Left ventricle myocardium inferior (tissue), 1 donor: ENCODE results near the gene ATPAF1. TPM values are rescaled to one million over a fixed set of nuclear protein-coding genes. Genes with fewer than 3 reads are reported as not detected.
A peak's percentile ranks its signal among the peaks of the same experiment; 100 is the strongest.

Experiments
- DNase-seq: peaks from one replicate; pipeline ENCODE4 v3.0.0-alpha.2; 2020
- H3K27ac ChIP-seq: fragments of 200-600 bp; replicated peaks from 2 replicates; pipeline ENCODE4 v1.8.0; 2021
- H3K27me3 ChIP-seq: fragments of 200-600 bp; 2 replicates; pipeline ENCODE4 v1.8.0; 2021; ENCODE audit warnings: low read depth
- H3K36me3 ChIP-seq: fragments of 200-600 bp; 2 replicates; pipeline ENCODE4 v1.8.0; 2021
- H3K4me1 ChIP-seq: fragments of 200-600 bp; 2 replicates; pipeline ENCODE4 v1.8.0; 2021
- H3K4me3 ChIP-seq: fragments of 200-600 bp; 2 replicates; pipeline ENCODE4 v1.8.0; 2021; ENCODE audit warnings: mild to moderate bottlenecking, moderate library complexity
- H3K9me3 ChIP-seq: fragments of 200-600 bp; replicated peaks from 2 replicates; pipeline ENCODE4 v1.8.0; 2021
- intact Hi-C: fragments of 100-400 bp; cut with micrococcal nuclease; formaldehyde crosslinking; loops from one replicate; pipeline ENCODE4 v1.11.0; 2022
- long read RNA-seq: library from polyadenylated mRNA; unstranded; transcript quantifications from one replicate; pipeline ENCODE4 v2.0.0, GENCODE V29; 2021
- total RNA-seq: library from RNA; stranded (reverse); fragmentation: NEBNext Ultra II Directional; extraction: Animal tissue kit (Norgen Biotek cat#: 25700); gene quantifications from one replicate; pipeline ENCODE4 v1.2.1, GENCODE V29; 2021
- TF ChIP-seq, protein P1 (sequence below): fragments of 200-600 bp; IDR thresholded peaks from 2 replicates; pipeline ENCODE4 v1.8.0; 2021; ENCODE audit warnings: antibody characterized with exemption, mild to moderate bottlenecking, borderline replicate concordance
- donor health status: DM: no; HTN: yes; CAD: no; lungs with severe emphysema.

Gene ATPAF1, protein sequence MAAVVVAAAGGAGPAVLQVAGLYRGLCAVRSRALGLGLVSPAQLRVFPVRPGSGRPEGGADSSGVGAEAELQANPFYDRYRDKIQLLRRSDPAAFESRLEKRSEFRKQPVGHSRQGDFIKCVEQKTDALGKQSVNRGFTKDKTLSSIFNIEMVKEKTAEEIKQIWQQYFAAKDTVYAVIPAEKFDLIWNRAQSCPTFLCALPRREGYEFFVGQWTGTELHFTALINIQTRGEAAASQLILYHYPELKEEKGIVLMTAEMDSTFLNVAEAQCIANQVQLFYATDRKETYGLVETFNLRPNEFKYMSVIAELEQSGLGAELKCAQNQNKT
- 235 TPM for total RNA-seq
- long read RNA-seq, full-length matches to known transcripts: 856 of 922 reads
- long read RNA-seq, partial matches to known transcripts: 8 of 922 reads
- long read RNA-seq, other reads (novel, unspliced or antisense): 58 of 922 reads

DNA sequence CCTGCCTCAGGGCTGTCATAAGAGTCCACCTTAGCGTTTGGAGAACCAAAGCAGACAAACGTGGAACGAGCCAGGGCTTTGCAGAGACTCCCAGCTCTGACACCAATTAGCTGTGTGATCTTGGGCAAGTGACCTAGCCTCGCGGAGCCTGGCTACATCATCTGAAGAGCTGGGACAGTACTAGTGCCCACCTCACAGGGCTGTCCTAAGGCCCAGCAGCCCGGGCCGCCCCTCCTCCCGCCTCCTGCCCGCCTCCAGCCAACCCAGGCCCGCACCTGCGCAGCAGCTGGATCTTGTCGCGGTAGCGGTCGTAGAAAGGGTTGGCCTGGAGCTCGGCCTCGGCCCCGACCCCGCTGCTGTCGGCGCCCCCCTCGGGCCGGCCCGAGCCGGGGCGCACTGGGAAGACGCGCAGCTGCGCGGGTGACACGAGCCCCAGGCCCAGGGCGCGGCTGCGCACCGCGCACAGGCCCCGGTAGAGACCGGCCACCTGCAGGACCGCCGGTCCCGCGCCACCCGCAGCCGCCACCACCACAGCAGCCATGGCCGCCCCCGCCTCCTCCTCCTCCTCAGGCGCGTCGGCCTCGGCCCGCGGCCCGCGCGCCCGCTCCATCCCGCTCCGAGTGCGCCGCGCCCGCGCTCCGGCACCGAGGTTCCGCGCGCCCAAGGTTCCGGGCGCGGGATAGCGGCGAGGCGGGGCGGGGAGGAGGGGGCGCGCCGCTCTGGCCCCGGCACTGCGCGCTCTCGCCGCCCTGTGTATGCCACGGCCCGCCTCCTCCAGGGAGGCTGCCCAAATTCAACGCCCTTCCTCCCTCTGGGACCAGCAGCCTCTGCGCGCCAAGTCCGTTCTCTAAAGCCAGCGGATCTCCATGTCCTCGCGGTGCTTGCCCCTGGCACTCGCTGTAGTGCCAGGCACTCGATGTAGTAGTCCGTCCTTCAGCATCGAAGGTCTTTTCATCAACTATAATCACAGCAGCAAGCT lies at the start of gene ATPAF1:
Gene ATPAF1 (minus strand): TSS at position 583 of the 979 bp plus-strand sequence. CDS start 42 bp downstream, at position 541.
- H3K9me3 ChIP-seq: no peaks in the 10 kb centered on the region
- H3K4me1 ChIP-seq: peaks cover 33% of the 10 kb centered on the region
- H3K27ac ChIP-seq: peak within 1 kb of the TSS; percentile 90
- peaks cover 24% of the 10 kb centered on the region for H3K36me3 ChIP-seq
- intact Hi-C loops: no loop called here
- peak within 1 kb of the TSS; percentile 99 for H3K4me3 ChIP-seq
- DNase-seq: peak; percentile 76
- TF ChIP-seq, protein P1, sequence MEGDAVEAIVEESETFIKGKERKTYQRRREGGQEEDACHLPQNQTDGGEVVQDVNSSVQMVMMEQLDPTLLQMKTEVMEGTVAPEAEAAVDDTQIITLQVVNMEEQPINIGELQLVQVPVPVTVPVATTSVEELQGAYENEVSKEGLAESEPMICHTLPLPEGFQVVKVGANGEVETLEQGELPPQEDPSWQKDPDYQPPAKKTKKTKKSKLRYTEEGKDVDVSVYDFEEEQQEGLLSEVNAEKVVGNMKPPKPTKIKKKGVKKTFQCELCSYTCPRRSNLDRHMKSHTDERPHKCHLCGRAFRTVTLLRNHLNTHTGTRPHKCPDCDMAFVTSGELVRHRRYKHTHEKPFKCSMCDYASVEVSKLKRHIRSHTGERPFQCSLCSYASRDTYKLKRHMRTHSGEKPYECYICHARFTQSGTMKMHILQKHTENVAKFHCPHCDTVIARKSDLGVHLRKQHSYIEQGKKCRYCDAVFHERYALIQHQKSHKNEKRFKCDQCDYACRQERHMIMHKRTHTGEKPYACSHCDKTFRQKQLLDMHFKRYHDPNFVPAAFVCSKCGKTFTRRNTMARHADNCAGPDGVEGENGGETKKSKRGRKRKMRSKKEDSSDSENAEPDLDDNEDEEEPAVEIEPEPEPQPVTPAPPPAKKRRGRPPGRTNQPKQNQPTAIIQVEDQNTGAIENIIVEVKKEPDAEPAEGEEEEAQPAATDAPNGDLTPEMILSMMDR: no peak
- no peaks in the 10 kb centered on the region for H3K27me3 ChIP-seq

DNA sequence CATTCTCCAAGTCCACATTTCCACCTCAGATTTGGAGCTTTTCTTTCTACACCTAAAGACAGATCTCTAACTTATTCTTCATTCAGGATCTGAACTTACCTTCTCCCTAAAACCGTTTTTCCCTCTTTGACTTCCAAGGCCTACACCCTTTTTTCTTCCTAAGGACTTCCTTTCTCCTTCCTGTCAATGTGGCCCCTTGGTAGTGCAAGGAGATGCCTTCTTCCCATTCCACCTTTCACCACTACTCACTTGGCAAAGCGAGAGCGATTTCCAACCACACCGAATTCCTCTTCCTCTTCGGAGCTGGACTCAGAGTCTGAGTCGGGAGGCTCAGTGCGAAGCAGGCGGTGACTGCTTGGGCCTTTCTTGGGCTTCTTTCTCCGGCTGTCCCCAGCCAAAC lies 49.5 kb upstream of the ATPAF1 start:
- Histone ChIP-seq H3K4me3 (peak overlapping the region; percentile 84), H3K9me3 (no peaks in the 10 kb centered on the region), H3K27me3 (no peaks in the 10 kb centered on the region), H3K36me3 (peaks cover 41% of the 10 kb centered on the region), H3K27ac (no peak overlapping the region), H3K4me1 (peaks cover 52% of the 10 kb centered on the region)
- TF ChIP-seq, protein P1: no peak
- no peak for DNase-seq
- intact Hi-C loops: no loop called here

DNA sequence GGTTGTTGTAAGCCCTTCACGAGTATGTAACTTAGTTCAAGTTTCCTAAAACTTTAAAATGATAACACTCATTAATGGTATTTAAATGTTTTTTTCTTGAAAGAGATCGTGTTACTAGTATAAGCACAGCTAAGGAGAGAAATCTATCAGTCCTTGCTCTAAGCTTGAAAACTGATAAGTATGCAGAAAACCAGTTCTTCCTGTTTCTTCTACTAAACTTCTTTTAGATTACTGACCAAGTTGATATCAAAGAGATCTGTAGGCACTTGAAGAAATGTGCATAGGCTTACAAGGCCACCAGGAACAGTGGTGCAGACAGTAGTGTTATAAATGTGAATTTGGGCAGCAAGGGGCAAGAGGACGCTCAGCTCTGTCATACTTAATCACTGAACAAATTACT lies 46.8 kb upstream of the ATPAF1 start:
- H3K36me3 ChIP-seq: peaks cover 63% of the 10 kb centered on the region
- intact Hi-C loops: no loop called here
- DNase-seq: no peak
- H3K4me1 ChIP-seq: peaks cover 51% of the 10 kb centered on the region
- no peak overlapping the region for H3K27ac ChIP-seq
- no peaks in the 10 kb centered on the region for H3K9me3 ChIP-seq
- no peak overlapping the region for H3K4me3 ChIP-seq
- TF ChIP-seq, protein P1: no peak
- H3K27me3 ChIP-seq: no peaks in the 10 kb centered on the region

DNA sequence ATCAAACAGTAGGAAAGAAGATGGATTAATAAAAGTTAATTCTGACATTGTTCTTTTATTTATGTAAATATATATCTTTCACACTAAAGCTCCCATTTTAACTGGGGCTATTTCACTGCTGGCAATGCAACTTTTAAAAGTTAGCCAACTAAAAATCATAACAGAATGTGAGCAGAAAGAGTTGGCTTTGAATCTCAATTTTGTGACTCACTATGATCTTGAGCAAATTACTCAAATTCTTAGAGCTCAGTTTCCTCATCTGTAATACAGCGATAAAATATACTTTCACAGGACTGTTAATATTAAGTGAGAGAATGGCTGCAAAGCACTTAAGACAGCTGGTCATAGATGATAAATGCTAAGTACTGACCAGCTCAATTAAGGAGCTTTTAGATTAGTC lies 40.0 kb upstream of the ATPAF1 start:
- no peaks in the 10 kb centered on the region for H3K27me3 ChIP-seq
- DNase-seq: no peak
- H3K36me3 ChIP-seq: peaks cover 90% of the 10 kb centered on the region
- intact Hi-C loops: no loop called here
- H3K27ac ChIP-seq: no peak overlapping the region
- TF ChIP-seq, protein P1: no peak
- H3K4me3 ChIP-seq: no peak overlapping the region
- H3K9me3 ChIP-seq: no peaks in the 10 kb centered on the region
- peaks cover 6% of the 10 kb centered on the region for H3K4me1 ChIP-seq

DNA sequence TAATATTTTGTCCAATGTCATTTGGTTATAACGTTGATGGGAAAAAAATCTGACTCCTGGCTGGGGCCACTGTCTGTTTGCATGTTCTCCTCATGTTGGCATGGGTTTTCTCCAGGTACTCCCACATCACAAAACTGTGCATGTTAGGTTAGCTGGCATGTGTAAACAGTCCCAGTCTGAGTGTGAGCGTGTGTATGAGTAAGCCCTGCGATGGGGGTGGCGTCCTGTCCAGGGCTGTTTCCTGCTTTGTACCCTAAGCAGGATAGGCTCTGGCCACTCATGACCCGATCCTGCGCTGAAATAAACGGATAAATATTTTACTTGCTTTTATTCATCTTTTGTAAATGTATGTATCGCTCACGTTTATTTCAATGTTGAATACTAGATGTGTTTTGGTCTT lies 37.2 kb upstream of the ATPAF1 start:
- intact Hi-C loops: no loop called here
- Histone ChIP-seq H3K4me3 (no peak overlapping the region), H3K27ac (no peak overlapping the region), H3K4me1 (peaks cover 17% of the 10 kb centered on the region), H3K27me3 (no peaks in the 10 kb centered on the region), H3K36me3 (peaks cover 89% of the 10 kb centered on the region), H3K9me3 (no peaks in the 10 kb centered on the region)
- no peak for DNase-seq
- TF ChIP-seq, protein P1: no peak
